Mesenchymal stem cell (in vitro differentiated cells and primary cell): ENCODE data around the gene TNFRSF14.
A peak's percentile ranks its signal among the peaks of the same experiment; 100 is the strongest.
"Not testable (repeated sequence)": the region's sequence is repeated elsewhere in the genome, so short reads cannot be mapped to it uniquely, and the experiment has no call there.

Experiments
- DNase-seq: peaks from one replicate; pipeline ENCODE4 v3.0.0-alpha.2; 2013
- H2AFZ ChIP-seq: one replicate; pipeline ENCODE4 v1.6.1; 2013; ENCODE audit warnings: low read depth, mild to moderate bottlenecking, control low read depth, inconsistent platforms, low read length, moderate library complexity
- H2AK5ac ChIP-seq: 2 replicates; pipeline ENCODE4 v1.6.1; 2013; ENCODE audit warnings: low read length, moderate library complexity, mild to moderate bottlenecking, inconsistent platforms; ENCODE audit not compliant: severe bottlenecking
- H2BK120ac ChIP-seq: one replicate; pipeline ENCODE4 v1.6.1; 2013; ENCODE audit warnings: low read depth, mild to moderate bottlenecking, inconsistent platforms, low read length, moderate library complexity
- H2BK12ac ChIP-seq, 2 experiments: one replicate each; pipeline ENCODE4 v1.6.1; 2013; ENCODE audit warnings: inconsistent platforms in 2 of 2, low read length in 2 of 2, mild to moderate bottlenecking in 2 of 2, moderate library complexity in 2 of 2, control low read depth in 1 of 2
- H2BK15ac ChIP-seq: one replicate; pipeline ENCODE4 v1.6.1; 2013; ENCODE audit warnings: mild to moderate bottlenecking, low read depth, inconsistent platforms; ENCODE audit not compliant: poor library complexity, severe bottlenecking
- H2BK5ac ChIP-seq: 2 replicates; pipeline ENCODE4 v1.6.1; 2013; ENCODE audit warnings: low read depth, mild to moderate bottlenecking, low read length, control low read depth, inconsistent platforms; ENCODE audit not compliant: poor library complexity, severe bottlenecking
- H3K14ac ChIP-seq, 2 experiments: one replicate each; pipeline ENCODE4 v1.6.1; 2013; ENCODE audit warnings: inconsistent platforms in 2 of 2, low read length in 2 of 2, control low read depth in 1 of 2, mild to moderate bottlenecking in 1 of 2, moderate library complexity in 1 of 2
- H3K18ac ChIP-seq, 2 experiments: one replicate each; pipeline ENCODE4 v1.6.1; 2013; ENCODE audit warnings: inconsistent platforms in 2 of 2, low read length in 2 of 2, control low read depth in 1 of 2, low read depth in 1 of 2, mild to moderate bottlenecking in 1 of 2
- H3K23ac ChIP-seq, 2 experiments: one replicate each; pipeline ENCODE4 v1.6.1; 2013; ENCODE audit warnings: inconsistent platforms in 2 of 2, low read length in 2 of 2, mild to moderate bottlenecking in 2 of 2, moderate library complexity in 2 of 2, control low read depth in 1 of 2
- H3K27ac ChIP-seq: 2 replicates; pipeline ENCODE4 v1.5.1; 2013; ENCODE audit warnings: mild to moderate bottlenecking, moderate library complexity, low read length, control low read depth, inconsistent platforms; ENCODE audit not compliant: poor library complexity, severe bottlenecking
- H3K27me3 ChIP-seq, 2 experiments: 2 replicates each; pipeline versions ENCODE4 v1.6.1 to v1.7.0; 2013; ENCODE audit warnings: low read length in 2 of 2, mild to moderate bottlenecking in 2 of 2, moderate library complexity in 2 of 2, control low read depth in 1 of 2, inconsistent platforms in 1 of 2; ENCODE audit not compliant: control insufficient read depth in 1 of 2, insufficient read depth in 1 of 2
- H3K36me3 ChIP-seq, 2 experiments: 2 replicates each; pipeline versions ENCODE4 v1.6.1 to v1.7.0; 2013; ENCODE audit warnings: low read length in 2 of 2, control low read depth in 1 of 2, inconsistent platforms in 1 of 2, low read depth in 1 of 2, mild to moderate bottlenecking in 1 of 2; ENCODE audit not compliant: insufficient read depth in 2 of 2, control insufficient read depth in 1 of 2
- H3K4ac ChIP-seq, 2 experiments: one replicate each; pipeline ENCODE4 v1.6.1; 2013; ENCODE audit warnings: inconsistent platforms in 2 of 2, low read length in 2 of 2, mild to moderate bottlenecking in 2 of 2, moderate library complexity in 2 of 2, control low read depth in 1 of 2, low read depth in 1 of 2
- H3K4me1 ChIP-seq: 2 replicates; pipeline ENCODE4 v1.6.1; 2013; ENCODE audit warnings: low read depth, low read length, control low read depth; ENCODE audit not compliant: control insufficient read depth, insufficient read depth
- H3K4me2 ChIP-seq: 2 replicates; pipeline ENCODE4 v1.6.1; 2013; ENCODE audit warnings: low read length, mild to moderate bottlenecking, inconsistent platforms; ENCODE audit not compliant: poor library complexity, severe bottlenecking
- H3K4me3 ChIP-seq, 2 experiments: 2 replicates each; pipeline versions ENCODE4 v1.5.1 to v1.7.0; 2013; ENCODE audit warnings: low read length in 2 of 2, mild to moderate bottlenecking in 2 of 2, control low read depth in 1 of 2, low read depth in 1 of 2; ENCODE audit not compliant: insufficient read depth in 1 of 2
- H3K79me1 ChIP-seq: replicated peaks from 2 replicates; pipeline ENCODE4 v1.6.1; 2013; ENCODE audit warnings: mild to moderate bottlenecking, control low read depth, low read length, inconsistent platforms; ENCODE audit not compliant: poor library complexity, severe bottlenecking
- H3K9ac ChIP-seq: 2 replicates; pipeline ENCODE4 v1.7.0; 2013; ENCODE audit warnings: mild to moderate bottlenecking, low read length, moderate library complexity
- H3K9me3 ChIP-seq: 2 replicates; pipeline ENCODE4 v1.7.0; 2013; ENCODE audit warnings: mild to moderate bottlenecking, low read length; ENCODE audit not compliant: control insufficient read depth
- H4K8ac ChIP-seq: one replicate; pipeline ENCODE4 v1.6.1; 2013; ENCODE audit warnings: inconsistent platforms, mild to moderate bottlenecking, low read length, moderate library complexity
- H4K91ac ChIP-seq: one replicate; pipeline ENCODE4 v1.6.1; 2013; ENCODE audit warnings: mild to moderate bottlenecking, low read length, inconsistent platforms
- WGBS: methylation state at CpG from one replicate; pipeline ENCODE4 v1.1.7; 2013; ENCODE audit warnings: mixed read lengths; 5-methylcytosine and 5-hydroxymethylcytosine counted together

Gene TNFRSF14

DNA sequence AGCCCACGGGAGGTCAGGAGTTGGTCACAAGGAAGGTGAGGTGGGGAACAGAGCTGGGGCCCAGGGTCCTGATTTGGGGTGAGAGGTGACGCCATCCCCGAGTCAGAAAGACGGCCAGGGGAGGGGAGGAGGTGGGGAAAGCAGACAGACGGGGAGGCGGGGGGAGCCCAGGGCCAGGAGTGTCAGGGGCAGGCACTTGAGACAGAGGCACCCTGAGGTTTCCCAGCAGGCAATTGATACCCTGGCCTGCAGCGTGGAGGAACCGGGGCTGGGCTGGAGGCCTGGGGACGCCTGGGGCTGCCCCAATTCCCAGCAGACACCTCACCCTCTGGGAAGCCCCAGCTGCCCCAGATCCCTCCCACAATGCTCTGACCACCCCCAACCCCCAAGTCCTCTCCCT lies 3.1 kb upstream of the TNFRSF14 start:
- not testable (repeated sequence) for H3K14ac ChIP-seq, H3K4me3 ChIP-seq, DNase-seq, H4K91ac ChIP-seq, H3K23ac ChIP-seq, H3K27me3 ChIP-seq, H3K27ac ChIP-seq, H4K8ac ChIP-seq, H3K4me2 ChIP-seq, H2BK12ac ChIP-seq, H2BK120ac ChIP-seq, H2BK5ac ChIP-seq, H2BK15ac ChIP-seq, H3K36me3 ChIP-seq, H3K9ac ChIP-seq, H3K18ac ChIP-seq, H3K4ac ChIP-seq, H3K9me3 ChIP-seq, H2AFZ ChIP-seq, H2AK5ac ChIP-seq
- Histone ChIP-seq H3K79me1 (peaks cover 12% of the 10 kb centered on the region), H3K4me1 (peaks cover 49% of the 10 kb centered on the region)
- WGBS, result 44% methylated on average over 5 of the region's 9 CpGs

DNA sequence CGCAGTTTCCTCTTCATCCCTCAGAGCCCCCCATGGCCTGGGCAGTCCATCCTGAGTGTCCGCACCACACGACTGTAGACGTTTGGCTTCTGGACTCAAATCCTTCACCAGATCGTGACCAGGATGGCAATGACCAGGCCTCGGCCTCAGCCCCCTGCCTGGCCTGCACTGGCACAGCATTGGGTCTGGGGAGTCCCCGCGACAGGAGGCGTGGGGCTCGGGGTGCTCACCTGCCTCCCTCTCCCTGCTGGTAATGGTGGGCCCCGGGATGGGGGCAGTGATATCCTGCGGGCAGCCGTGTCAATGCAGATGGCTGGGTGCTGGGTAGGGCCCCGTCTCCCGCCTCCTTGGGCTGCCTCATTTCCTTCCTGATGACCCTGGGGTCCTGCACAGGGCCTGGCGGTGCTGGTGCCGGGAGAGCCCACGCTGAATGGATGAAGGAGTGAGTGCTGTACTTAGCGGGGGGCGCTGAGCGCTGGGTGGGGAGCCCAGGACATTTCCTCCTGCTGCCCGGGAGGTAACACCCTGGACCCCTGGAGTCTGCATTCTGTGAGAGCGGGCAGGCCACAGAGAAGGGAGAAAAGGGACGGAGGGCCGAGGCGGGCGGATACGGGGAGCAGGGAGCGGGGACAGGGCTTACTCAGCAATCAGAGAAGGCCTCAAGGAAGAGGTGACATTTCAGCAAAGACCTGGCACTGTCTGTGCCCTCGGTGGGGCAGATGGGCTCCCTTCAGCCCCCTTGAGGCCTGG lies 2.1 kb upstream of the TNFRSF14 start:
- DNase-seq, result no peak
- H3K36me3 ChIP-seq, result peaks cover 9 to 12% of the 10 kb centered on the region in 2 experiments
- no peak overlapping the region for H4K91ac ChIP-seq
- no peak overlapping the region for H3K4ac ChIP-seq
- no peaks in the 10 kb centered on the region for H3K9me3 ChIP-seq
- 83% methylated on average over 30 of the region's 30 CpGs for WGBS
- H2AFZ ChIP-seq, result no peak overlapping the region
- no peak overlapping the region for H2BK120ac ChIP-seq
- peaks cover 14% of the 10 kb centered on the region for H3K79me1 ChIP-seq
- no peak overlapping the region for H2AK5ac ChIP-seq
- H2BK5ac ChIP-seq, result no peak overlapping the region
- no peak overlapping the region for H2BK12ac ChIP-seq
- H4K8ac ChIP-seq, result no peak overlapping the region
- H3K18ac ChIP-seq, result no peak overlapping the region
- H3K9ac ChIP-seq, result no peak overlapping the region
- H3K27me3 ChIP-seq, result no peaks in the 10 kb centered on the region
- H2BK15ac ChIP-seq, result no peak overlapping the region
- no peak overlapping the region for H3K14ac ChIP-seq
- H3K27ac ChIP-seq, result no peak overlapping the region
- no peak overlapping the region for H3K4me3 ChIP-seq
- peaks cover 41% of the 10 kb centered on the region for H3K4me1 ChIP-seq
- no peak overlapping the region for H3K23ac ChIP-seq
- no peak overlapping the region for H3K4me2 ChIP-seq

DNA sequence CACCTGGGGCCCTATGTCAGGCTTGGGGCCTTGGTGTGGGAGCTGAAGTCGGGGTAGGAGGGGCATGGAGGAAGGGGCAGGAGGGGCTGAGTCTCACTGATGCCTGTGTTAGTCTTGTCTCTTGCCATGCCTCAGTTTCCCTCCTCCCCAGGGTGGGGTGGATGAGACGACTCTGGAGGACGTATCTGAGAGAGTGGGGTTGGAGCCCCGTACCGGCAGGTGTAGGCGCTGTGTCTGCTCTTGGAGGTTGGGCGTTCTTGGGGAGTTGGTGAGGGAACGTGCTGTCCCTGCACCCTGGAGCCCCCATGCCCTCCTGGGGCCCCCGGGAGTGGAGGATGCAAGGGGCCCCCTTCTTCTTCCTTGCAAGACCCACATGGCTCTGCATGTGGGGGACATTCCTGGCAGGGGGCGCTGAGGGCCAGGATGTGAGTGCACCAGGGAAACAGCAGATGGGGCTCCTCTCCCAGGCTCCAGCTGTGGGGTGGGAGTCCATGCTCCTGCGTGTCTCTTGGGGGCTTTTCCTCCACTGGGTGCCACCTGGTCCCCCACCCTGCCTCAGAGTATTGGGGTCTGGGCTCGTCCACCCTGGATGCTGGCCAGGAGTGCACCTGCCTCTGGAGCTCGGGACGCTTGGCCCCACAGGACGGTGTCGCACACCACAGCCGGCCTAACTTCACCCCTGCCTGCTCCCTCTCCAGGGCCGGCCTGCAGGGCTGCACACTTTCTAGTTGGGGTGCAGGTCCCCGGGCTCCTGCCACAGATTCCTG lies 1.4 kb upstream of the TNFRSF14 start:
- H4K8ac ChIP-seq, result no peak overlapping the region
- H3K4ac ChIP-seq, result no peak overlapping the region
- H3K14ac ChIP-seq, result no peak overlapping the region
- H2AFZ ChIP-seq, result no peak overlapping the region
- no peak overlapping the region for H3K27ac ChIP-seq
- WGBS, result 86% methylated on average over 19 of the region's 19 CpGs
- H3K4me2 ChIP-seq, result no peak overlapping the region
- no peak overlapping the region for H2AK5ac ChIP-seq
- peaks cover 16 to 17% of the 10 kb centered on the region in 2 experiments for H3K36me3 ChIP-seq
- no peak overlapping the region for H3K23ac ChIP-seq
- no peak overlapping the region for H3K4me3 ChIP-seq
- H3K18ac ChIP-seq, result no peak overlapping the region
- no peak overlapping the region for H4K91ac ChIP-seq
- H3K9me3 ChIP-seq, result no peaks in the 10 kb centered on the region
- no peak overlapping the region for H3K9ac ChIP-seq
- H2BK12ac ChIP-seq, result no peak overlapping the region
- H2BK15ac ChIP-seq, result no peak overlapping the region
- peaks cover 42% of the 10 kb centered on the region for H3K4me1 ChIP-seq
- DNase-seq, result no peak
- no peak overlapping the region for H2BK5ac ChIP-seq
- H3K79me1 ChIP-seq, result peaks cover 14% of the 10 kb centered on the region
- no peak overlapping the region for H2BK120ac ChIP-seq
- H3K27me3 ChIP-seq, result no peaks in the 10 kb centered on the region

DNA sequence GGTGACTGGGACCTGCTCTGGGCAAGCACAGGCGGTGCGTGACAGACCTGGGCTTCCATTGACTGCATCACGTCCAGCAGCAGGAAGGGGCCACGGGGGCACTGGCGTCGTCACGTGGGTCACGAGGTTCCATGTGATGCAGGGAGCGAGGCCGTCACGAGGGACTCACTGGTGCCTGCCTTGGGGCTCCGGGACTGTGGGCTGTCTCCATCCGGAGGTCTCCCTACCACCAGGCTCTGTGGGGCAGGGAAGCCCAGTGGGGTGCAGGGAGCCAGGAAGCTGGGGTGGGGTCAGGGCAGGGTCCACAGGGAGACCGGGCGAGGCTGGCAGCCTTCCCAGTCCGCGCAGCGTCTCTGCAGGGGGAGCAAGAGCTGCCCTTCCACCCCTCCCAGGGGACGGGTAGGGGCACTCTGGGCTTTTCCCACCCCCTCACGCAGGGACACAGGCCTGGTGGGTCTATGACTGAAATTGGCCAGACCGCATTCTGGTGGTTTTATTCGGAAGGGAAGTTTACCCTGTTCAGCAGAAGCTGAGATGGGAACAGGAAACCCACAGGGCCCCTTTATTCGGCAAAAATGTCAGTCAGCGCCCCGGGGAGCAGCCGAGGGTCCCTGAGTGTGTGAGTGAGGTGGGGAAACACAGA lies 416 bp upstream of the TNFRSF14 start:
- no peak overlapping the region for H4K91ac ChIP-seq
- H2BK5ac ChIP-seq, result no peak overlapping the region
- H3K4me2 ChIP-seq, result peak overlapping the region; percentile 73
- H3K18ac ChIP-seq, result no peak overlapping the region
- H2AK5ac ChIP-seq, result no peak overlapping the region
- H3K27me3 ChIP-seq, result no peaks in the 10 kb centered on the region
- no peak overlapping the region for H2BK12ac ChIP-seq
- H3K79me1 ChIP-seq, result peaks cover 14% of the 10 kb centered on the region
- H2AFZ ChIP-seq, result no peak overlapping the region
- WGBS, result 83% methylated on average over 26 of the region's 26 CpGs
- no peak overlapping the region for H2BK120ac ChIP-seq
- peak overlapping the region; percentile 45 to 91 for H3K4me3 ChIP-seq
- no peak overlapping the region for H4K8ac ChIP-seq
- H3K4me1 ChIP-seq, result peaks cover 42% of the 10 kb centered on the region
- H3K23ac ChIP-seq, result no peak overlapping the region
- peak overlapping the region; percentile 31 for H3K27ac ChIP-seq
- DNase-seq, result no peak
- peak overlapping the region; percentile 95 for H3K9ac ChIP-seq
- H3K9me3 ChIP-seq, result no peaks in the 10 kb centered on the region
- H2BK15ac ChIP-seq, result no peak overlapping the region
- peaks cover 23 to 26% of the 10 kb centered on the region in 2 experiments for H3K36me3 ChIP-seq
- H3K4ac ChIP-seq, result no peak overlapping the region
- no peak overlapping the region for H3K14ac ChIP-seq
